Activated T-helper 17 cell treated with anti-CD3 and anti-CD28 coated beads, Interleukin-2, amount 50 U/mL, for 72 hours (primary cell): ENCODE results near the gene USP34. TPM values are rescaled to one million over a fixed set of nuclear protein-coding genes. Genes with fewer than 3 reads are reported as not detected.

Experiments
- ATAC-seq: fragments of 150-1000 bp; cut with Tn5 transposase; replicated peaks from 2 replicates; pipeline ENCODE4 v1.10.0; 2021; ENCODE audit warnings: mild to moderate bottlenecking, moderate library complexity
- H3K27ac Mint-ChIP-seq: one replicate; pipeline ENCODE4 v1.8.0; 2022; ENCODE audit warnings: mixed read lengths
- H3K27me3 Mint-ChIP-seq: one replicate; pipeline ENCODE4 v1.8.0; 2022; ENCODE audit warnings: mixed read lengths
- H3K36me3 Mint-ChIP-seq: one replicate; pipeline ENCODE4 v1.8.0; 2022; ENCODE audit warnings: low read depth, mild to moderate bottlenecking, mixed read lengths
- H3K4me1 Mint-ChIP-seq: one replicate; pipeline ENCODE4 v1.8.0; 2022; ENCODE audit warnings: mixed read lengths
- H3K4me3 Mint-ChIP-seq: one replicate; pipeline ENCODE4 v1.8.0; 2022; ENCODE audit warnings: mild to moderate bottlenecking, mixed read lengths
- H3K9me3 Mint-ChIP-seq: one replicate; pipeline ENCODE4 v1.8.0; 2022; ENCODE audit warnings: mixed read lengths
- total RNA-seq, 2 donors: library from RNA; stranded (reverse); gene quantifications; one replicate each; pipeline ENCODE4 v1.2.3, GENCODE V29; 2022

Gene USP34
- total RNA-seq, 2 donors from 2014 or later: 98.5 to 121 TPM

- H3K4me3 Mint-ChIP-seq: no peak overlapping the region
- no peak for ATAC-seq
These were observed 152.3 kb downstream of the USP34 start for GRCh38 chr2:61318553-61318952.

GRCh38 chr2:61295981-61296380 lies 174.9 kb downstream of the USP34 start:
- Mint-ChIP-seq H3K36me3 (peaks cover 97% of the 10 kb centered on the region), H3K9me3 (no peaks in the 10 kb centered on the region), H3K27me3 (no peaks in the 10 kb centered on the region), H3K4me1 (peaks cover 3% of the 10 kb centered on the region), H3K4me3 (no peak overlapping the region), H3K27ac (no peak overlapping the region)
- no peak for ATAC-seq

More at GRCh38 chr2:61318553-61318952, 152.3 kb downstream of the USP34 start:
- Mint-ChIP-seq H3K9me3 (no peaks in the 10 kb centered on the region), H3K27ac (no peak overlapping the region), H3K36me3 (peaks cover 91% of the 10 kb centered on the region), H3K4me1 (no peaks in the 10 kb centered on the region), H3K27me3 (no peaks in the 10 kb centered on the region)

DNA sequence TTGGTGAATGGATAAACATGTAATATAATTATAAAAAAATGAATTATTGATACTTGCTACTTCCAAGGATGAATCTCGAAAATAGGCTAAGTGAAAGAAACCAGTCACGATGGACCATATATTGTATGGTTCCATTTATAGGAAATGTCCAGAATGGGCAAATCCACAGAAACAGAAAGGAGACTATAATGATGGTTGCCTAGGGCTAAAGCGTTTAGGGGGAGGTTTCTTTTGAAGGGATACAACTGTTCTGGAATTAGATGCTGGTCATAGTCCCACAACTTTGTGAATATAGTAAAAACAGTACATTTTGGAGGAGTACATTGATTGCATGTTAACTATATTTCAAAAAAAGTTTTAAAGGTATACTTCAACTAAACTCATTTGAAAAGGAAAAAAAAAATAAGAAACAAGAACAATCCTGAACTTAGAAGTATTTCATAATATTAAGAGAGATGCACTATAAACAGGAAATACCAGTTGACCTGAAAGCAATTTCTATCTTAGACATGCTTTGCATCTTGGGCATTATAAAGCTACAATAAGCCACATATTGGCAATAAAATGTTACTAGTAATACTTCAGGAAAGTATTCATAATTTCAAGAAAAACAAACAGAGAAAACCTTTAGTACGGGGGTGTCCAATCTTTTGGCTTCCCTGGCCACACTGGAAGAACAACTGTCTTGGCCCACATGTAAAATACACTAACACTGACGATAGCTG lies 178.9 kb downstream of the USP34 start:
- peaks cover 95% of the 10 kb centered on the region for H3K36me3 Mint-ChIP-seq
- peaks cover 8% of the 10 kb centered on the region for H3K4me1 Mint-ChIP-seq
- no peak overlapping the region for H3K27ac Mint-ChIP-seq
- H3K27me3 Mint-ChIP-seq: no peaks in the 10 kb centered on the region
- H3K9me3 Mint-ChIP-seq: no peaks in the 10 kb centered on the region
- ATAC-seq: no peak
- no peak overlapping the region for H3K4me3 Mint-ChIP-seq

DNA sequence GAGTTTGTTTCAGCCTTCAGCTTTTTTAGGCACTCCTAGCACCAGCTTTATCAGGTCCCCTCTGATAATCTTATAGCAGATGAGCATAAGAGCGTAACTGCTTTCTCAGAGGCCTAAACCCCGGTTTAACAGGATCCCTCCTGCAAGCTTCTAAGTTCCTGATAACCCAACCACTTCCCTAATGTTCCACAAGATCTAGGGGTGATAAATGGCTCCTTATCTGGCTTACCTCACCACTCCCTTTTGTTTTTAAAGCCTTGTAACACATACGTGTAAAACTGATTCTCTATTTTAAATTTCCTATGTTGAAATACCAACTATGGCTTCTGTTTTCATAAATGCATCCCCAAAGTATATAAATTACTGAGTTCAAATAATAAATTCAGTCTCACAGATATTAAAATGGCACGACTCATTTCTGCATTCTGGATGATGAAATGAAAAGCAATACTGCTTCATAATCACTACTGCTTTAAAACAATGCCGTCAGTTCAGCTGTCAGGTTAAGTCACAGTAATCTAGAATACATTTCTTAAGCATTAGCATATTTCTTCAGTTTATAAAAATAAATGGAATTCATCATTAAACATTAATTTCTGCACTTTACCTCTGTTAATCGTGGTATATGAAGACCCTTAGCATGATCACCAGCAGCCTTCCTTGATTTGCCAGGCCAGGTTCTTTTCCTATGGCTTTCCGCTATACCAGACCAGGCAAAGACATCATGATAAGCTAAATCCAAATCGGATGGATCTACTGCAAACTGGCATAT lies 182.6 kb downstream of the USP34 start:
- Mint-ChIP-seq H3K27ac (no peak overlapping the region), H3K4me3 (no peak overlapping the region), H3K4me1 (peaks cover 8% of the 10 kb centered on the region), H3K36me3 (peaks cover 75% of the 10 kb centered on the region), H3K9me3 (no peaks in the 10 kb centered on the region), H3K27me3 (no peaks in the 10 kb centered on the region)
- no peak for ATAC-seq

- H3K4me1 Mint-ChIP-seq: peaks cover 8% of the 10 kb centered on the region
- H3K36me3 Mint-ChIP-seq: peaks cover 76% of the 10 kb centered on the region
- H3K9me3 Mint-ChIP-seq: no peaks in the 10 kb centered on the region
- no peaks in the 10 kb centered on the region for H3K27me3 Mint-ChIP-seq
- no peak overlapping the region for H3K4me3 Mint-ChIP-seq
- ATAC-seq: no peak
- no peak overlapping the region for H3K27ac Mint-ChIP-seq
These were observed 183.6 kb downstream of the USP34 start for GRCh38 chr2:61287254-61287653.

GRCh38 chr2:61283443-61284160 lies 187.3 kb downstream of the USP34 start:
- no peak for ATAC-seq
- no peak overlapping the region for H3K27ac Mint-ChIP-seq
- H3K27me3 Mint-ChIP-seq: no peaks in the 10 kb centered on the region
- no peaks in the 10 kb centered on the region for H3K9me3 Mint-ChIP-seq
- peaks cover 79% of the 10 kb centered on the region for H3K36me3 Mint-ChIP-seq
- H3K4me1 Mint-ChIP-seq: no peaks in the 10 kb centered on the region
- no peak overlapping the region for H3K4me3 Mint-ChIP-seq

GRCh38 chr2:61282104-61282590 lies 188.7 kb downstream of the USP34 start:
- Mint-ChIP-seq H3K27me3 (no peaks in the 10 kb centered on the region), H3K4me1 (no peaks in the 10 kb centered on the region), H3K4me3 (no peak overlapping the region), H3K36me3 (peaks cover 79% of the 10 kb centered on the region), H3K9me3 (no peaks in the 10 kb centered on the region), H3K27ac (no peak overlapping the region)
- no peak for ATAC-seq

GRCh38 chr2:61281321-61281720 lies 189.6 kb downstream of the USP34 start:
- no peak for ATAC-seq
- H3K36me3 Mint-ChIP-seq: peaks cover 81% of the 10 kb centered on the region
- no peaks in the 10 kb centered on the region for H3K9me3 Mint-ChIP-seq
- no peak overlapping the region for H3K4me3 Mint-ChIP-seq
- H3K4me1 Mint-ChIP-seq: no peaks in the 10 kb centered on the region
- H3K27me3 Mint-ChIP-seq: no peaks in the 10 kb centered on the region
- H3K27ac Mint-ChIP-seq: no peak overlapping the region

GRCh38 chr2:61277756-61278155 lies 193.1 kb downstream of the USP34 start:
- H3K27ac Mint-ChIP-seq: no peak overlapping the region
- no peaks in the 10 kb centered on the region for H3K27me3 Mint-ChIP-seq
- no peak for ATAC-seq
- peaks cover 87% of the 10 kb centered on the region for H3K36me3 Mint-ChIP-seq
- H3K4me3 Mint-ChIP-seq: no peak overlapping the region
- H3K9me3 Mint-ChIP-seq: no peaks in the 10 kb centered on the region
- peaks cover 1% of the 10 kb centered on the region for H3K4me1 Mint-ChIP-seq

- ATAC-seq: no peak
- Mint-ChIP-seq H3K36me3 (peaks cover 83% of the 10 kb centered on the region), H3K4me1 (peaks cover 10% of the 10 kb centered on the region), H3K4me3 (no peak overlapping the region), H3K9me3 (no peaks in the 10 kb centered on the region), H3K27ac (no peak overlapping the region), H3K27me3 (no peaks in the 10 kb centered on the region)
These were observed 195.2 kb downstream of the USP34 start for GRCh38 chr2:61275575-61276184.

DNA sequence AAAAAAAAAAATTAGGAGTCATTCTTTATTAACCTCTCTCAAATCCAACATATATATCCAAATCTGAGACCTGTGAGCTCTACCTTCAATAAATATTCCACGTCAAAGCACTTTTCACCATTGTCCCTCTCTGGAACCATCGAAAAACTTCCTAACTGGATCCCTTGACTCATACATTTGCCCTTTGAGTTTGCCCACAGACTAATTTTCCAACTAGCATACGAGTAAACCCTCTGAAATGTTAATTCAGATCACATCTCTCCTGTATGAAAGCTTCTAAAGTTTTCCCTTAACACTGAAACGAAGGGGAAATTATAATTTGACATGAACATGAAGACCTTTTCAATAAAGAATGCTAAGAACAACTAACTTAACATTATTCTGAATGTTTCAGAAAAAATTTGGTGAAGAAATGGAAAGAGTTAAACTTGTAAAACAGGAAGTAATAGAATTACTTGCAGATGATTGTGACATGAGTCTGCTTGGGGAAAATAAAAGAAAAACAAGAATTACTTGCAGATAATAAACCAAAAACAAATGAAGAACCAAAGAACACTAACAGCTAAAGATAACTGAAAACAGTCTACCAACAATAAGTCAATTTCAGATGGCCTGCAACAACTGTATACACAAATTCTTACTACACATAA lies 198.3 kb downstream of the USP34 start:
- H3K4me3 Mint-ChIP-seq: no peak overlapping the region
- H3K36me3 Mint-ChIP-seq: peaks cover 72% of the 10 kb centered on the region
- peak overlapping the region; percentile 65 for H3K27ac Mint-ChIP-seq
- no peaks in the 10 kb centered on the region for H3K9me3 Mint-ChIP-seq
- peaks cover 10% of the 10 kb centered on the region for H3K4me1 Mint-ChIP-seq
- ATAC-seq: no peak
- no peaks in the 10 kb centered on the region for H3K27me3 Mint-ChIP-seq

DNA sequence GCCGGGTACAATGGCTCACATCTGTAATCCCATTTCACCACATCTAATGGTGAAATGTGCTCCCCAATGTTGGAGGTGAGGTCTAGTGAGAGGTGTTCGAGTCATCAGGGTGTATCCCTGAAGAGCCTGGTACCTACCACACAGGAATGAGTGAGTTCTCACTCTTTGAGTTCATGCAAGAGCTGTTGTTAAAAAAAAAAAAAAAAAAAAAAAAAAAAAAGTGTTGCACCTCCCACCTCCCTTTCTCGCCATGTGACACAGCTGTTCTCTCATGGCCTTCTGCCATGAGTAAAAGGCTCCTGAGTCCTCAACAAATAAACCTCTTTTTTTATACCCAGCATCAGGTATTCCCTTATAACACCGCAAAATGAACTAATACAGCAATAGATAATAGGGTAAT lies 202.6 kb downstream of the USP34 start:
- peak; percentile 70 for ATAC-seq
- Mint-ChIP-seq H3K4me1 (peaks cover 10% of the 10 kb centered on the region), H3K4me3 (no peak overlapping the region), H3K36me3 (peaks cover 77% of the 10 kb centered on the region), H3K27me3 (no peaks in the 10 kb centered on the region), H3K9me3 (no peaks in the 10 kb centered on the region), H3K27ac (no peak overlapping the region)

DNA sequence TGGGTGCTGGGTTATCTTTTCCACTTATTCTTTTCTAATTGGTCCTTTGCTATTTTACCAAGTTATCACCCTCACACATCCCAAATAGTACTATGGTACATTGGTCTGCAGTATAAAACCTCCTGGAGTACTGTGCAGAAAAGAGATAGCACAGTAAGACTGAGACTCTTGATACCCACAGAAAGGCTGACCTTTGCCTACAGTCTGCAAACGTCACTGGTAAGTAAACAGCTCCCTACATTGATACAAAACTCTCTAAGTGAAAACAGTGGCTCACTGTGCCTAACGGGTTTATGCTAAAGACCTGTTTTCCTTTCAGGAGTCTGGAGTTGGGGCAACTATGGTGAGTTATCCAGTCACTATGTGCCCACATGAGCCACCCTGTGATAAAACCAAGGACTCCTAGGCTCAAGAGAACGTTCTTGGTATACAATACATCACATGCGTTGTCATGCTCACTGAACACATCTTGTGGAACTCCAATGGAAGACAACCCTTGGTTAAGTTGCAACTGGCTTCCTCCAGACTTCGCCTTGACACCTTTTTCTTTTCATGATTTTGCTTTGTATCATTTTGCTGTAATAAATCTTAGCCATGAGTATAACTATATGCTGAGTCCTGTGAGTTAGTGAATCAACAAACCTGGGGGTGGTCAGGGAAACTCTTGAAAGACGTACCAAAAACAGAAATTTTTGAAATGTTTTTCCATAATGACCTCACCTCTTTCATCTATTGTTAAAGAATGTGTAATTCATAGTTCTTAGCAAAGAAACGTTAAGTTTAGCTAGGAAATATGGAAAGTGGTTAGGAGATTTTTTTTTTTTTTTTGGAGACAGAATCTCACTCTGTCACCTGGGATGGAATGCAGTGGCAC lies 204.0 kb downstream of the USP34 start:
- no peak overlapping the region for H3K27ac Mint-ChIP-seq
- H3K36me3 Mint-ChIP-seq: peaks cover 76% of the 10 kb centered on the region
- H3K4me3 Mint-ChIP-seq: no peak overlapping the region
- peak; percentile 60 for ATAC-seq
- no peaks in the 10 kb centered on the region for H3K9me3 Mint-ChIP-seq
- H3K27me3 Mint-ChIP-seq: no peaks in the 10 kb centered on the region
- peaks cover 4% of the 10 kb centered on the region for H3K4me1 Mint-ChIP-seq
